HepG2 (cell line): ENCODE data around the gene IFIT2. TPM values are rescaled to one million over a fixed set of nuclear protein-coding genes. Genes with fewer than 3 reads are reported as not detected.

Experiments used
- ATAC-seq: fragments of 200-7000 bp; cut with Tn5 transposase; 3 replicates; pipeline ENCODE4 v1.9.1; 2020; ENCODE audit warnings: mild to moderate bottlenecking, moderate library complexity
- BruUV-seq: library from RNA; stranded (reverse); fragments of 400-500 nt; replicated peaks from 2 replicates; lab custom pipeline; 2021; lab: Mats Ljungman, UMichigan
- CTCF ChIA-PET: fragments of 300-600 bp; formaldehyde crosslinking; extraction: SDS; loops from one replicate; lab custom pipeline; 2021; ENCODE audit warnings: low total read pairs, inconsistent platforms, low intra/inter-chr PET ratio; lab: Yijun Ruan, JAX
- POLR2A ChIA-PET: fragments of 350-600 bp; sonication (Branson Sonifier 250); formaldehyde crosslinking; loops from one replicate; lab custom pipeline; 2020; ENCODE audit warnings: antibody characterized with exemption, inconsistent platforms; lab: Yijun Ruan, JAX
- DNase-seq: peaks from one replicate; pipeline ENCODE4 v3.0.0-alpha.2; 2015; ENCODE audit warnings: low spot score
- FAIRE-seq: peaks from 3 replicates; lab custom pipeline; 2011; peaks lifted over from hg19 to GRCh38; lab: Jason Lieb, UNC
- H2AFZ ChIP-seq: one replicate; pipeline ENCODE4 v1.6.1; 2011; ENCODE audit warnings: low read length, inconsistent platforms
- H3K27ac ChIP-seq: fragments of 300-600 bp; 3 replicates; pipeline ENCODE4 v1.8.0; 2011; ENCODE audit warnings: mixed run types, mild to moderate bottlenecking, mixed read lengths, low read length, inconsistent platforms; ENCODE audit not compliant: insufficient read depth; ENCODE audit errors: extremely low read length
- H3K27me3 ChIP-seq, 2 experiments: fragments of 200-600 bp in 1 of 2; 2 replicates in 1 of 2; 3 replicates in 1 of 2; pipeline versions ENCODE4 v1.6.0 to v1.8.0; 2011; ENCODE audit warnings: low read length in 2 of 2, mild to moderate bottlenecking in 2 of 2, moderate library complexity in 2 of 2, inconsistent platforms in 1 of 2; ENCODE audit not compliant: insufficient read depth in 2 of 2, control insufficient read depth in 1 of 2
- H3K36me3 ChIP-seq, 2 experiments: fragments of 200-600 bp in 1 of 2; replicated peaks in 1 of 2; 2 replicates in 1 of 2; 3 replicates in 1 of 2; pipeline versions ENCODE4 v1.5.1 to v1.8.0; 2011; ENCODE audit warnings: low read length in 2 of 2, inconsistent platforms in 1 of 2; ENCODE audit not compliant: insufficient read depth in 2 of 2, control insufficient read depth in 1 of 2
- H3K4me1 ChIP-seq: 2 replicates; pipeline ENCODE4 v1.5.1; 2012; ENCODE audit warnings: low read length, inconsistent platforms; ENCODE audit not compliant: insufficient read depth
- H3K4me2 ChIP-seq: 2 replicates; pipeline ENCODE4 v1.6.0; 2011; ENCODE audit warnings: low read depth, low read length, inconsistent platforms
- H3K4me3 ChIP-seq, 3 experiments: fragments of 200-600 bp in 1 of 3; sonication (generic), shearing (Covaris generic) in 1 of 3; replicated peaks in 1 of 3; 2 replicates each; pipeline ENCODE4 v1.5.1; 2011 to 2016; ENCODE audit warnings: low read length in 3 of 3, inconsistent platforms in 2 of 3, low read depth in 2 of 3, mild to moderate bottlenecking in 2 of 3, control low read depth in 1 of 3, mixed read lengths in 1 of 3; ENCODE audit not compliant: insufficient read depth in 1 of 3
- H3K79me2 ChIP-seq: one replicate; pipeline ENCODE4 v1.6.1; 2011; ENCODE audit warnings: low read length, inconsistent platforms; ENCODE audit not compliant: insufficient read depth
- H3K9ac ChIP-seq: 2 replicates; pipeline ENCODE4 v1.6.0; 2011; ENCODE audit warnings: mild to moderate bottlenecking, low read depth, low read length, inconsistent platforms; ENCODE audit not compliant: insufficient read depth
- H3K9me3 ChIP-seq: 2 replicates; pipeline ENCODE4 v1.5.1; 2012; ENCODE audit warnings: mild to moderate bottlenecking, low read length
- H4K20me1 ChIP-seq: 2 replicates; pipeline ENCODE4 v1.6.0; 2011; ENCODE audit warnings: inconsistent platforms, mild to moderate bottlenecking, low read length, moderate library complexity; ENCODE audit not compliant: insufficient read depth
- AKAP8 ChIP-seq: sonication (generic); formaldehyde crosslinking; IDR thresholded peaks from 2 replicates; pipeline ENCODE4 v1.5.1; 2020; ENCODE audit warnings: mild to moderate bottlenecking, missing genetic modification reagents
- ETV6 ChIP-seq: sonication (generic); formaldehyde crosslinking; conservative IDR thresholded peaks from 2 replicates; pipeline ENCODE4 v1.4.0; 2020; ENCODE audit warnings: missing genetic modification reagents
- FOSL2 ChIP-seq: sonication (generic); formaldehyde crosslinking; IDR thresholded peaks from 2 replicates; pipeline ENCODE4 v1.4.0; 2020; ENCODE audit warnings: missing genetic modification reagents
- MBD4 ChIP-seq: IDR thresholded peaks from 2 replicates; pipeline ENCODE4 v1.6.1; 2012; ENCODE audit warnings: low read length, inconsistent platforms, borderline replicate concordance
- TEAD3 ChIP-seq: optimal IDR thresholded peaks from 2 replicates; pipeline ENCODE3; 2016; ENCODE audit warnings: borderline replicate concordance
- ZFY ChIP-seq: sonication (generic); formaldehyde crosslinking; IDR thresholded peaks from 2 replicates; pipeline ENCODE4 v1.4.0; 2020; ENCODE audit warnings: missing genetic modification reagents
- ZNF292 ChIP-seq: sonication (generic); formaldehyde crosslinking; IDR thresholded peaks from 2 replicates; pipeline ENCODE4 v1.8.1; 2022; ENCODE audit warnings: mild to moderate bottlenecking, low read depth, missing genetic modification reagents, borderline replicate concordance
- ZNF549 ChIP-seq: sonication (generic); formaldehyde crosslinking; IDR thresholded peaks from 2 replicates; pipeline ENCODE4 v1.5.0; 2020; ENCODE audit warnings: missing genetic modification reagents
- ZNF563 ChIP-seq: sonication (generic); formaldehyde crosslinking; IDR thresholded peaks from 2 replicates; pipeline ENCODE4 v1.8.0; 2022; ENCODE audit warnings: mild to moderate bottlenecking, moderate library complexity, missing genetic modification reagents
- ZNF878 ChIP-seq: sonication (generic); formaldehyde crosslinking; IDR thresholded peaks from 2 replicates; pipeline ENCODE4 v1.8.1; 2023; ENCODE audit warnings: mild to moderate bottlenecking, missing genetic modification reagents, moderate library complexity
- WGBS: methylation state at CpG from one replicate; pipeline ENCODE4 v1.1.6; 2017; ENCODE audit warnings: low lambda C conversion rate; 5-methylcytosine and 5-hydroxymethylcytosine counted together
- in situ Hi-C: cut with HindIII; loops from 2 replicates; pipeline ENCODE4 v1.10.0; 2017; ENCODE audit warnings: low pct_unique_long_range_greater_than_20kb; ENCODE audit not compliant: extremely low pct_ligation_motif_present
- intact Hi-C: fragments of 100-400 bp; cut with micrococcal nuclease; formaldehyde crosslinking; loops from one replicate; pipeline ENCODE4 v1.10.0; 2022; ENCODE audit not compliant: unreplicated experiment
- polyA plus RNA-seq, 8 experiments: library from polyadenylated mRNA; depleted of rRNA in 3 of 8; stranded (reverse) in 7 of 8; unstranded in 1 of 8; fragments of >200 nt; fragmentation: Illumina TruSeq in 4 of 8; extraction: Trizol in 4 of 8; gene quantifications; 2 replicates each; pipeline versions ENCODE4 v1.2.1 to v1.2.3, GENCODE V29; 2011 to 2016; ENCODE audit warnings: low read depth in 4 of 8, missing spikeins in 1 of 8, mixed read lengths in 1 of 8; ENCODE audit not compliant: insufficient read depth in 1 of 8
- total RNA-seq, 5 experiments: library from RNA; depleted of rRNA; stranded (reverse); fragments of >200 nt; fragmentation: Illumina TruSeq; extraction: Trizol; gene quantifications; 2 replicates each; pipeline ENCODE4 v1.2.3, GENCODE V29; 2016; ENCODE audit warnings: low read depth in 1 of 5
- TF ChIP-seq, protein P1 (sequence below): sonication (generic); formaldehyde crosslinking; IDR thresholded peaks from 2 replicates; pipeline ENCODE4 v1.8.1; 2022; ENCODE audit warnings: low read depth, mild to moderate bottlenecking, missing genetic modification reagents
- TF ChIP-seq, protein P2 (sequence below): sonication (generic); formaldehyde crosslinking; IDR thresholded peaks from 2 replicates; pipeline ENCODE4 v1.4.0; 2020; ENCODE audit warnings: missing genetic modification reagents
- TF ChIP-seq, protein P3 (sequence below): IDR thresholded peaks from 2 replicates; pipeline ENCODE4 v1.6.1; 2016; ENCODE audit warnings: low read depth, missing genetic modification reagents, missing compliant biosample characterization
- TF ChIP-seq, protein P4 (sequence below): sonication (generic); formaldehyde crosslinking; IDR thresholded peaks from 2 replicates; pipeline ENCODE4 v1.4.0; 2020; ENCODE audit warnings: missing genetic modification reagents

IFIT2 gene
- total and polyA plus RNA-seq, 2 of the 13 experiments (the other 11 are each of a cell fraction or from before 2014, with no cell fraction given), result 0.04 to 0.15 TPM

DNA sequence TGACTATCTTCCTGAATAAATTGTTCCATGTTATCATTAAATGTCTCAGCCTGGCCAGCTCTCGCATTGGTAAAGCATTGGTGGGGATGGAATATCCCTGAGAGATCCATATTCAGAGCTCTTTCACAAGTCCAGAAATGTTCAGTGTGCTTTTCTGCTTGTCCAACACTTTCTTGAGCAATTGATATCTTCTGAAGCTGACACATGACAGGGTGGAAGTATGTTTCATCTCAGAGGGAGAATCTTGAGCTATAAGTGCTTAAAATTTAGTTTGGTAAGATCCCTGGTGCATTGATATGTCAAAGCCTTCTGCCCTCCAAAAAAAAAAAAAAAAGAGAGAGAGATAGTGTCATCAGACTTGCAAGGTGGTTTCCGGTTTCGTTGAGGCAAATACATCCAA lies 33.4 kb downstream of the IFIT2 start:
- FAIRE-seq (no peak), ATAC-seq (no peak), DNase-seq (no peak)
- H3K4me1 ChIP-seq, result peaks cover 40% of the 10 kb centered on the region
- no peaks in the 10 kb centered on the region for H3K27me3 ChIP-seq
- H3K4me3 ChIP-seq, result no peak overlapping the region
- no peak overlapping the region for H3K4me2 ChIP-seq
- intact Hi-C loops, result no loop called here
- H3K36me3 ChIP-seq, result 0 out of 5 replicates have a peak, but pooled peaks cover 0 to 3% of the 10 kb centered on the region in 2 experiments
- in situ Hi-C loops, result no loop called here
- TF ChIP-seq ZNF292 (CRISPR knock-in tag), result no peak
- TF ChIP-seq ZNF563 (CRISPR knock-in tag), result no peak
- no peak for TF ChIP-seq AKAP8 (CRISPR knock-in tag)
- TF ChIP-seq FOSL2 (CRISPR knock-in tag), result no peak
- no peak for TF ChIP-seq ETV6
- TF ChIP-seq ZNF549 (CRISPR knock-in tag), result no peak
- TF ChIP-seq ZFY (CRISPR knock-in tag), result no peak
- TF ChIP-seq, protein P1, sequence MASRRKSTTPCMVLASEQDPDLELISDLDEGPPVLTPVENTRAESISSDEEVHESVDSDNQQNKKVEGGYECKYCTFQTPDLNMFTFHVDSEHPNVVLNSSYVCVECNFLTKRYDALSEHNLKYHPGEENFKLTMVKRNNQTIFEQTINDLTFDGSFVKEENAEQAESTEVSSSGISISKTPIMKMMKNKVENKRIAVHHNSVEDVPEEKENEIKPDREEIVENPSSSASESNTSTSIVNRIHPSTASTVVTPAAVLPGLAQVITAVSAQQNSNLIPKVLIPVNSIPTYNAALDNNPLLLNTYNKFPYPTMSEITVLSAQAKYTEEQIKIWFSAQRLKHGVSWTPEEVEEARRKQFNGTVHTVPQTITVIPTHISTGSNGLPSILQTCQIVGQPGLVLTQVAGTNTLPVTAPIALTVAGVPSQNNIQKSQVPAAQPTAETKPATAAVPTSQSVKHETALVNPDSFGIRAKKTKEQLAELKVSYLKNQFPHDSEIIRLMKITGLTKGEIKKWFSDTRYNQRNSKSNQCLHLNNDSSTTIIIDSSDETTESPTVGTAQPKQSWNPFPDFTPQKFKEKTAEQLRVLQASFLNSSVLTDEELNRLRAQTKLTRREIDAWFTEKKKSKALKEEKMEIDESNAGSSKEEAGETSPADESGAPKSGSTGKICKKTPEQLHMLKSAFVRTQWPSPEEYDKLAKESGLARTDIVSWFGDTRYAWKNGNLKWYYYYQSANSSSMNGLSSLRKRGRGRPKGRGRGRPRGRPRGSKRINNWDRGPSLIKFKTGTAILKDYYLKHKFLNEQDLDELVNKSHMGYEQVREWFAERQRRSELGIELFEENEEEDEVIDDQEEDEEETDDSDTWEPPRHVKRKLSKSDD (CRISPR knock-in tag), result no peak
- no peak for TF ChIP-seq MBD4
- TF ChIP-seq TEAD3 (CRISPR knock-in tag), result no peak
- TF ChIP-seq, protein P2, sequence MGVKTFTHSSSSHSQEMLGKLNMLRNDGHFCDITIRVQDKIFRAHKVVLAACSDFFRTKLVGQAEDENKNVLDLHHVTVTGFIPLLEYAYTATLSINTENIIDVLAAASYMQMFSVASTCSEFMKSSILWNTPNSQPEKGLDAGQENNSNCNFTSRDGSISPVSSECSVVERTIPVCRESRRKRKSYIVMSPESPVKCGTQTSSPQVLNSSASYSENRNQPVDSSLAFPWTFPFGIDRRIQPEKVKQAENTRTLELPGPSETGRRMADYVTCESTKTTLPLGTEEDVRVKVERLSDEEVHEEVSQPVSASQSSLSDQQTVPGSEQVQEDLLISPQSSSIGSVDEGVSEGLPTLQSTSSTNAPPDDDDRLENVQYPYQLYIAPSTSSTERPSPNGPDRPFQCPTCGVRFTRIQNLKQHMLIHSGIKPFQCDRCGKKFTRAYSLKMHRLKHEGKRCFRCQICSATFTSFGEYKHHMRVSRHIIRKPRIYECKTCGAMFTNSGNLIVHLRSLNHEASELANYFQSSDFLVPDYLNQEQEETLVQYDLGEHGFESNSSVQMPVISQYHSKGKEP (CRISPR knock-in tag), result no peak
- TF ChIP-seq, protein P3, sequence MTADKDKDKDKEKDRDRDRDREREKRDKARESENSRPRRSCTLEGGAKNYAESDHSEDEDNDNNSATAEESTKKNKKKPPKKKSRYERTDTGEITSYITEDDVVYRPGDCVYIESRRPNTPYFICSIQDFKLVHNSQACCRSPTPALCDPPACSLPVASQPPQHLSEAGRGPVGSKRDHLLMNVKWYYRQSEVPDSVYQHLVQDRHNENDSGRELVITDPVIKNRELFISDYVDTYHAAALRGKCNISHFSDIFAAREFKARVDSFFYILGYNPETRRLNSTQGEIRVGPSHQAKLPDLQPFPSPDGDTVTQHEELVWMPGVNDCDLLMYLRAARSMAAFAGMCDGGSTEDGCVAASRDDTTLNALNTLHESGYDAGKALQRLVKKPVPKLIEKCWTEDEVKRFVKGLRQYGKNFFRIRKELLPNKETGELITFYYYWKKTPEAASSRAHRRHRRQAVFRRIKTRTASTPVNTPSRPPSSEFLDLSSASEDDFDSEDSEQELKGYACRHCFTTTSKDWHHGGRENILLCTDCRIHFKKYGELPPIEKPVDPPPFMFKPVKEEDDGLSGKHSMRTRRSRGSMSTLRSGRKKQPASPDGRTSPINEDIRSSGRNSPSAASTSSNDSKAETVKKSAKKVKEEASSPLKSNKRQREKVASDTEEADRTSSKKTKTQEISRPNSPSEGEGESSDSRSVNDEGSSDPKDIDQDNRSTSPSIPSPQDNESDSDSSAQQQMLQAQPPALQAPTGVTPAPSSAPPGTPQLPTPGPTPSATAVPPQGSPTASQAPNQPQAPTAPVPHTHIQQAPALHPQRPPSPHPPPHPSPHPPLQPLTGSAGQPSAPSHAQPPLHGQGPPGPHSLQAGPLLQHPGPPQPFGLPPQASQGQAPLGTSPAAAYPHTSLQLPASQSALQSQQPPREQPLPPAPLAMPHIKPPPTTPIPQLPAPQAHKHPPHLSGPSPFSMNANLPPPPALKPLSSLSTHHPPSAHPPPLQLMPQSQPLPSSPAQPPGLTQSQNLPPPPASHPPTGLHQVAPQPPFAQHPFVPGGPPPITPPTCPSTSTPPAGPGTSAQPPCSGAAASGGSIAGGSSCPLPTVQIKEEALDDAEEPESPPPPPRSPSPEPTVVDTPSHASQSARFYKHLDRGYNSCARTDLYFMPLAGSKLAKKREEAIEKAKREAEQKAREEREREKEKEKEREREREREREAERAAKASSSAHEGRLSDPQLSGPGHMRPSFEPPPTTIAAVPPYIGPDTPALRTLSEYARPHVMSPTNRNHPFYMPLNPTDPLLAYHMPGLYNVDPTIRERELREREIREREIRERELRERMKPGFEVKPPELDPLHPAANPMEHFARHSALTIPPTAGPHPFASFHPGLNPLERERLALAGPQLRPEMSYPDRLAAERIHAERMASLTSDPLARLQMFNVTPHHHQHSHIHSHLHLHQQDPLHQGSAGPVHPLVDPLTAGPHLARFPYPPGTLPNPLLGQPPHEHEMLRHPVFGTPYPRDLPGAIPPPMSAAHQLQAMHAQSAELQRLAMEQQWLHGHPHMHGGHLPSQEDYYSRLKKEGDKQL (CRISPR knock-in tag), result no peak
- TF ChIP-seq, protein P4, sequence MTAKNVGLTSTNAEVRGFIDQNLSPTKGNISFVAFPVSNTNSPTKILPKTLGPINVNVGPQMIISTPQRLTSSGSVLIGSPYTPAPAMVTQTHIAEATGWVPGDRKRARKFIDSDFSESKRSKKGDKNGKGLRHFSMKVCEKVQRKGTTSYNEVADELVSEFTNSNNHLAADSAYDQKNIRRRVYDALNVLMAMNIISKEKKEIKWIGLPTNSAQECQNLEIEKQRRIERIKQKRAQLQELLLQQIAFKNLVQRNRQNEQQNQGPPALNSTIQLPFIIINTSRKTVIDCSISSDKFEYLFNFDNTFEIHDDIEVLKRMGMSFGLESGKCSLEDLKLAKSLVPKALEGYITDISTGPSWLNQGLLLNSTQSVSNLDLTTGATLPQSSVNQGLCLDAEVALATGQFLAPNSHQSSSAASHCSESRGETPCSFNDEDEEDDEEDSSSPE (CRISPR knock-in tag), result no peak
- TF ChIP-seq ZNF878 (CRISPR knock-in tag), result no peak
- ChIA-PET CTCF (no interaction called here), POLR2A (no interaction called here)
- 93% methylated on average over 3 of the region's 3 CpGs for WGBS
- no peak overlapping the region for H3K9ac ChIP-seq
- H3K9me3 ChIP-seq, result no peaks in the 10 kb centered on the region
- H2AFZ ChIP-seq, result no peak overlapping the region
- H3K79me2 ChIP-seq, result no peaks in the 10 kb centered on the region
- H3K27ac ChIP-seq, result no peak overlapping the region
- BruUV-seq, result no TSS peak
- no peaks in the 10 kb centered on the region for H4K20me1 ChIP-seq
